GF-D8 (cell line): Measurements from ENCODE around the gene TGM2.
"Not testable (repeated sequence)": the region's sequence is repeated elsewhere in the genome, so short reads cannot be mapped to it uniquely, and the experiment has no call there.

ENCODE experiments used
- DNase-seq: peaks from one replicate; lab custom pipeline; 2025; lab: John Stamatoyannopoulos, UW

TGM2 gene

GRCh38 chr20:38115205-38115604 is 49.9 kb downstream of the TGM2 start:
- DNase-seq, result no peak

DNA sequence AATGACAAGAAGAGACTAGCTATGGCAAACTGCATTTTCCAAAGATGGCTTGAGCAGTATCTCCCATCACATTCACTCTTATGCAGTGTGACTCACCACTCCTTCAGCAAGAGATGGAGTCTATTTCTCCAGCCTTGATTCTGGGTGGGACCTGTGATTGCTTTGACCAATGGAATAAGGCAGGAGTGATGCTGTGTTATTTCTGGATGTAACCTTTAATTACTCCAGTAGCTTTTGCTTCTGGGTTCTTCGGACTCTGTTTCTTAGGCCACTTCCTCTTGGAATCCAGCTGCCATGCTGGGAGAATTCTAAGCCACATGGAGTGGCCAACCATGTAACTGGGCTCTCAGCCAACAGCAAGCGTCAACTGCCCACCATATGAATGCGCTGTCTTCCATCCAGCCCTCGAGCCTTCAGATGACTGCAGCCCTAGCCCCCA is 50.7 kb downstream of the TGM2 start:
- no peak for DNase-seq

- peak; percentile 49 for DNase-seq
Observed at GRCh38 chr20:38113401-38114325, 51.4 kb downstream of the TGM2 start.

DNA sequence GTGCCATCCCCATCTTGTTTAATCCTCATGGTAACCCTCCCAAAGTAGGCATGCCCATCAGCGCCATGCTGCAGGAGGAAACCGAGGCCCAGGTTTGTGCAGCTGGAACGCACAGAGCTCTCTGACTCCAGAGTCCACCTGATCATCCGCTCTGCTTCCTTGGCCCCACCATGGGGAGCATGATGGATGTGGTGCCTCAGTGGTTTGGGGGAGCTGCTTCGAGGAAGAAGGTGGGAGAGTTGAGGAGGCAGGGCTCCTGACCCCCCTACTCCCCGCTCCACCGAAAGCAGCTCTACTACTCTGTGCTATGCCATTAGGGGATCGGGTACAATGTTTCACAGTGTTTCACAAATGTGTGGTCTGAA is 52.2 kb downstream of the TGM2 start:
- DNase-seq, result no peak

DNA sequence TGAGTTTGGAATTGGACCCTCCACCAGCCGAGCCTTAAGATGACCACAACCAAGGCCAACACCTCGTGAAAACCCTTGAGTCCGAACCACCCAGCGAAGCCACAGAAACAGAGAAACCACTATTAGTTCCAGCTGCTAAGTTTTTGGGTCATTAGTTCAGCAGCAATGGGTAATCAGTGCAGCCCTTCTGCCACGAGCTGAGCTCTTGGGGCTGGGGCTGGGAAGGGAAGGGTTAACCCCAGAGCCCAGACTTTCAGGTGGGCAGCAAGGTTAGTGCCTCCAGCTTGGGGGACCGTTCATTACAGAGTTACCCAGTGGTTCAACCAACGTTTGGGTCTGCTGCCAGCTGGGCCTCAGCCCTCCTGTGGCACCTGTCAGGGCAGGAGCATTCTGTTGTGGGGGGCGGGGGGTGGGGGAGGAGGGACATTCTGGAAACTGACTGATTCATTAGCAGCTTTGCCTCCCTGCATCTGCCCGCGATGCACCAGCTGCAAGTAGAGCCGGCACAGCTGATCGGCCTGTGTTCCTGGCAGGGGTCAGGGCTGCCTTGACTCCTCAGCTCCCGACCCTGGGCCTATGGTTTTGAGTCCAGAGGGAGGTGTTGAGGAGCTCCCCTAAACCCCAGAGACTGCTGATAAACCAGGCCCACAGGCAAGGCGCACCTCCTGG is 52.7 kb downstream of the TGM2 start:
- DNase-seq, result no peak

DNA sequence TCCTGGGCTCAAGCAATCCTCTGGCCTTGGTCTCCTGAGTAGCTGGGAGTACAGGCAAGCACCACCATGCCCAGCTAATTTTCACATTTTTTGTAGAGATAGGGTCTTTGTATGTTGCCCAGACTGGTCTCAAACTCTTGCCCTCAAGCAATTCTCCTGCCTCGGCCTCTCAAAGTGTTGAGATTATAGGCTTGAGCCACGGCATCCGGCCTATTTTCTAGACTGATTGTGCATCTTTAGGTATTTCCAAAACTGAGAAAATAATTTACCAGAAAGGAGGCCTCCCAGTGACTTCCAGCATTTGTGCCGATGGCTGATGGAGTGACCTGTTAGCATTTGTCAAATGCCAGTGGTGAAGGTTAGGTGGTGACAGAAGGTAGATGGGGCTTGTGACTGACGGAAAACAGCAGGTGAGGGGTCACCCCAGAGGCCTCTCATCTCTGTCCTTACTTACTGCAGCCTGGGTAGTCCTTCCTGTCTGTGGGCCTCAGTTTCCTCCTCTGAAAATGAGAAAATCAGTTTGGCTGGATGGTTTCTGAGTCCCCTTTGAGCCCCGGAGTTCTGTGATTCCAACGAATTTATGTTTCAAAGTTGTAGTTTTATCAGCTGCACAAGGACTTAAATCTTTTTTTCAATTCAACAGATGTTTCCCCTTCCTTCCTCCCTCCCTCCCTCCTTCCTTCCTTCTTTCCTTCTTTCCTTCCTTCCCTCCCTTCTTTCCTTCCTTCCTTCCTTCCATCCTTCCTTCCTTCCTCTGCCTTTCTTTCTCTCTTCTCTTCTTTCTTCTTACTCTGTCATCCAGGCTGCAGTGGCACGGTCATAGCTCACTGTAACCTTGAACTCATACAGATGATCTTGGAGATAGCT is 53.5 kb downstream of the TGM2 start:
- no peak for DNase-seq

DNA sequence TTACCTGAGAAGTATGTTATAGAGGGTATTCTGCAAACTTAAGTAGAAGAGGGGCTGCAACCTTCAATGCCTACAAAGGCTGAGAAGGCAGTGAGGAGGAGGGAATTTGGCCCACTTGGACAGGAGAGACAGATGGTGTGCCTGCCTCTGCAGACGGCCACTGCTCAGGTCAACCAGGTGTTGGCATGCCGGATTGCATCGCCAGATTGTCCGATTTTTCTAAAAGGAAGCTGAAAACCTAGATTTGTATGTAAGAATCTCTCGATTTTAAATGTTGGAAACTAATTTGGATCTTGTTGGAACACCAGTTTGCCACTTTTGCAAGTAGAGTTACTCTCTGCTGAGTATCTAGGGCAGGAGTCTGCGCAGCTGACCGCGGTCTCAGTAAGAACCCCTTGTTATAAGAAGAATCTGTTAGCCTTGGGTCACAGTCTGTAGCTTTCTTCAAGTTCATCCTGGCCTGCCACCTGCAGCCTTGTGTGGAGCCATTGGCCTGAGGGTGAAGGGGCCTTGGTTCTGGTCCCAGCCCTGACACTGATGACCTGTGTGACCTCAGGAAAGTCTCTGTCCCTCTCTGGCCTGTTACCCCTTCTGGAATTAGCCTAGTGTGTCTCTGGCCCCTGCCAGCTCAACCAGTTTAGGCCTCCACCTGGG is 54.4 kb downstream of the TGM2 start:
- DNase-seq, result no peak

- peak; percentile 41 for DNase-seq
Observed at GRCh38 chr20:38109591-38110524, 55.2 kb downstream of the TGM2 start.

- DNase-seq, result no peak
Observed at GRCh38 chr20:38108986-38109541, 56.0 kb downstream of the TGM2 start.

GRCh38 chr20:38108438-38108985 is 56.6 kb downstream of the TGM2 start:
- no peak for DNase-seq

DNA sequence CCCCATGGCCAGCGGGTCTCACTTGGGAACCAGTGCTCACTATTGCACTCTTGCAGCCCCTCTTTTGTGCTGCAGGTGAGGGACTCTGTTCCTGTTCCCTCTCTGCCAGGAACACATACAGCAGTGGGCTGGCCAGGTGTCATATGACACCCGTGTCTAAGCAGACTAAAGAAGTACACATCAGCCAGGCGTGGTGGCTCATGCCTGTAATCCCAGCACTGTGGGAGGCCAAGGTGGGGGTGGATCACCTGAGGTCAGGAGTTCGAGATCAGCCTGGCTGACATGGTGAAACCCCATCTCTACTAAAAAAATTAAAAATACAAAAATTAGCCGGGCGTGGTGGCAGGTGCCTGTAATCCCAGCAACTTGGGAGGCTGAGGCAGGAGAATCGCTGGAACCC is 57.2 kb downstream of the TGM2 start:
- not testable (repeated sequence) for DNase-seq

DNA sequence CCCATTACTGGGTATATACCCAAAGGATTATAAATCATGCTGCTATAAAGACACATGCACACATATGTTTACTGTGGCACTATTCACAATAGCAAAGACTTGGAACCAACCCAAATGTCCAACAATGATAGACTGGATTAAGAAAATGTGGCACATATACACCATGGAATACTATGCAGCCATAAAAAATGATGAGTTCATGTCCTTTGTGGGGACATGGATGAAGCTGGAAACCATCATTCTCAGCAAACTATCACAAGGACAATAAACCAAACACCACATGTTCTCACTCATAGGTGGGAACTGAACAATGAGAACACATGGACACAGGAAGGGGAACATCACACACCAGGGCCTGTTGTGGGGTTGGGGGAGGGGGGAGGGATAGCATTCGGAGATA is 57.7 kb downstream of the TGM2 start:
- DNase-seq, result not testable (repeated sequence)

- no peak for DNase-seq
Observed at GRCh38 chr20:38106461-38106860, 58.6 kb downstream of the TGM2 start.

DNA sequence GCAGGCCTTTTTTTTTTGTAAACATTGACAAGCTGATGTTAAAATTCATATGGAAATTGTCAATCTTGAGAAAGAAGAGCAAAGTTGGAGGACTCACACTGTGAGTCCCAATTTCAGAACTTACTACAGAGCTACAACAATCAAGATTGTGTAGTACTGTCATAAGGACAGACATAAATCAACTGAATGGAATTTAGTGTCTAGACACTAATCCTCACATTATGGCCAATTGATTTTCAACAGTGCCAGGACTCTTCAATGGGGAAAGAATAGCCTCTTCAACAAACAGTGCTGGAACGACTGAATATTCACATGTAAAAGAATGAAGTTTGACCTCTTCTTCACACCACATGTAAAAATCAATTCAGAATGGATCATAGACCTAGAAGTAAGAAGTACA is 60.8 kb downstream of the TGM2 start:
- DNase-seq, result no peak

GRCh38 chr20:38102206-38102605 is 62.9 kb downstream of the TGM2 start:
- DNase-seq, result not testable (repeated sequence)

GRCh38 chr20:38098952-38099351 is 66.1 kb downstream of the TGM2 start:
- DNase-seq, result no peak

GRCh38 chr20:38095017-38095686 is 69.9 kb downstream of the TGM2 start:
- DNase-seq, result no peak

- DNase-seq, result peak; percentile 75
Observed at GRCh38 chr20:38094373-38094891, 70.6 kb downstream of the TGM2 start.

- no peak for DNase-seq
Observed at GRCh38 chr20:38093641-38094077, 71.4 kb downstream of the TGM2 start.
